Ovary (tissue), 3 donors: ENCODE results near the gene CITED4.

Experiments
- CTCF ChIP-seq, 3 donors: fragments of 450-650 bp in 2 of 3; fragments of 200-600 bp in 1 of 3; IDR thresholded peaks; one replicate each; pipeline versions ENCODE4 v1.5.1 to v1.8.0; 2016 to 2022; ENCODE audit warnings: antibody characterized with exemption in 3 of 3, mild to moderate bottlenecking in 1 of 3
- EP300 ChIP-seq: sonication (generic); formaldehyde crosslinking; IDR thresholded peaks from one replicate; pipeline ENCODE4 v1.6.1; 2017; ENCODE audit warnings: antibody characterized with exemption
- POLR2A ChIP-seq: fragments of 450-650 bp; IDR thresholded peaks from one replicate; pipeline ENCODE4 v1.6.1; 2017; ENCODE audit warnings: antibody characterized with exemption, mild to moderate bottlenecking, moderate library complexity
- donor health status: DM: no; HTN: no; CAD: no.

GRCh38 chr1:40908350-40908749 is 46.2 kb upstream of the CITED4 start:
- TF ChIP-seq CTCF (IDR thresholded peaks at IDR 0.05) = no peak
- no peak for TF ChIP-seq POLR2A
- TF ChIP-seq EP300 = no peak
